HFFc6 (cell line): ENCODE data around the gene IKBKE. TPM values are rescaled to one million over a fixed set of nuclear protein-coding genes. Genes with fewer than 3 reads are reported as not detected.
A peak's percentile ranks its signal among the peaks of the same experiment; 100 is the strongest.

ENCODE experiments used
- DNase-seq: peaks from one replicate; pipeline ENCODE4 v3.0.0-alpha.2; 2018
- H3K27ac Mint-ChIP-seq: 2 replicates; pipeline ENCODE4 v1.8.0; 2020; ENCODE audit warnings: mild to moderate bottlenecking, mixed read lengths
- H3K27me3 Mint-ChIP-seq: 2 replicates; pipeline ENCODE4 v1.8.0; 2021; ENCODE audit warnings: mild to moderate bottlenecking, moderate library complexity, mixed read lengths; ENCODE audit not compliant: insufficient read depth
- H3K36me3 Mint-ChIP-seq: 2 replicates; pipeline ENCODE4 v1.8.0; 2021; ENCODE audit warnings: low read depth, mixed read lengths
- H3K4me1 Mint-ChIP-seq: 2 replicates; pipeline ENCODE4 v1.8.0; 2020; ENCODE audit warnings: low read depth, mixed read lengths
- H3K4me3 Mint-ChIP-seq: 2 replicates; pipeline ENCODE4 v1.8.0; 2020; ENCODE audit warnings: mild to moderate bottlenecking, moderate library complexity, mixed read lengths
- H3K9me3 Mint-ChIP-seq: 2 replicates; pipeline ENCODE4 v1.8.0; 2020; ENCODE audit warnings: mild to moderate bottlenecking, mixed read lengths
- total RNA-seq, 6 experiments: library from RNA; stranded (reverse); fragmentation: NEBNext Ultra II Directional; extraction: Animal tissue kit (Norgen Biotek cat#: 25700); gene quantifications; 2 replicates in 1 of 6; 3 replicates in 5 of 6; pipeline ENCODE4 v1.2.3, GENCODE V29; 2021
- TF ChIP-seq, protein P1 (sequence below): fragments of 200-600 bp; sonication (generic); IDR thresholded peaks from 2 replicates; pipeline ENCODE4 v1.5.0; 2021; ENCODE audit warnings: antibody characterized with exemption, mild to moderate bottlenecking

IKBKE gene
- total RNA-seq, 6 experiments from 2014 or later = 15.1 to 19.6 (median 17.1) TPM

DNA sequence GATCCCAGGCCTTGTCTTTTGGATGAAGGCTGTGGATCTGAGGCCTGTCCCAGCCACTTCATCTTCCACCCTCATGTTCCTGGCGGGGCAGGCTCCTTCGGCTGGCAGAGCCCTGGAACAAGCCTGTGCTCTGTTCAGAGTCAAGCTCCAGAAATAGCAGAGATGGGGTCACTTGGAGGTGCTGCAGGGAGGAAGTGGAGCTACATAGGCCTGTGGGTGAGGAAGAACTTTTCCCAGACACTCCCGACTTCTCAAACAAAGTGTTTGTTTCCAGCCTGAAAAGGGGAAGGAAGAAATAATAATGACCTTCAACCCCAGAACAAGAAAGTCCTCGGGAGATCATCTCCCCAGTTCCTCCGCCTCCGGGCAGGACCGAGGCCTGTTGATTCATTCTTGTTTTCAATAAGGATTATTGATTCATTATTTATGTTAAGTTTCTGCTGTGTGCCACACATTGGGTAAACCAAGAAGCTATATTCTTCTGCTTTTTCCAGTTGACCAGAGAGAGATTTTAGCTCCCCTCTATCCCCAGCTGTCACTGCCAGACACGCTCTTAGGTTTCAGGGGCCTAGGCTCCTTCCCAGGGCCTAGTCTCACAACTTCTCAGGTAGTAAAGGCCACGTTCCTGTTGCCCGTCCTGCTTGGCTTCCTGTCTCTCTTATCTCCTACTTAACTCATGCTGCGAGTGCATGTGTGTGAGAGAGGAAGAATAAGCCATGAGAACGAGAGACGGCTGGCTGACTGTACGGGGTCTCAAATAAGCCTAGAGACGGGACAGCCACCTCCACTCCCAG, 16.9 kb downstream of the IKBKE start:
- no peak overlapping the region for H3K27ac Mint-ChIP-seq
- 0 out of 2 replicates have a peak, but pooled peaks cover 2% of the 10 kb centered on the region for H3K27me3 Mint-ChIP-seq
- H3K36me3 Mint-ChIP-seq = peaks cover 13% of the 10 kb centered on the region
- H3K4me1 Mint-ChIP-seq = peaks cover 10% of the 10 kb centered on the region
- H3K9me3 Mint-ChIP-seq = no peaks in the 10 kb centered on the region
- TF ChIP-seq, protein P1, sequence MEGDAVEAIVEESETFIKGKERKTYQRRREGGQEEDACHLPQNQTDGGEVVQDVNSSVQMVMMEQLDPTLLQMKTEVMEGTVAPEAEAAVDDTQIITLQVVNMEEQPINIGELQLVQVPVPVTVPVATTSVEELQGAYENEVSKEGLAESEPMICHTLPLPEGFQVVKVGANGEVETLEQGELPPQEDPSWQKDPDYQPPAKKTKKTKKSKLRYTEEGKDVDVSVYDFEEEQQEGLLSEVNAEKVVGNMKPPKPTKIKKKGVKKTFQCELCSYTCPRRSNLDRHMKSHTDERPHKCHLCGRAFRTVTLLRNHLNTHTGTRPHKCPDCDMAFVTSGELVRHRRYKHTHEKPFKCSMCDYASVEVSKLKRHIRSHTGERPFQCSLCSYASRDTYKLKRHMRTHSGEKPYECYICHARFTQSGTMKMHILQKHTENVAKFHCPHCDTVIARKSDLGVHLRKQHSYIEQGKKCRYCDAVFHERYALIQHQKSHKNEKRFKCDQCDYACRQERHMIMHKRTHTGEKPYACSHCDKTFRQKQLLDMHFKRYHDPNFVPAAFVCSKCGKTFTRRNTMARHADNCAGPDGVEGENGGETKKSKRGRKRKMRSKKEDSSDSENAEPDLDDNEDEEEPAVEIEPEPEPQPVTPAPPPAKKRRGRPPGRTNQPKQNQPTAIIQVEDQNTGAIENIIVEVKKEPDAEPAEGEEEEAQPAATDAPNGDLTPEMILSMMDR = no peak
- no peak for DNase-seq
- no peak overlapping the region for H3K4me3 Mint-ChIP-seq

GRCh38 chr1:206487970-206488369, 17.7 kb downstream of the IKBKE start:
- peaks cover 10% of the 10 kb centered on the region for H3K4me1 Mint-ChIP-seq
- no peak for DNase-seq
- H3K27me3 Mint-ChIP-seq = 0 out of 2 replicates have a peak, but pooled peaks cover 2% of the 10 kb centered on the region
- no peak overlapping the region for H3K27ac Mint-ChIP-seq
- no peak overlapping the region for H3K4me3 Mint-ChIP-seq
- no peaks in the 10 kb centered on the region for H3K9me3 Mint-ChIP-seq
- H3K36me3 Mint-ChIP-seq = peaks cover 18% of the 10 kb centered on the region
- TF ChIP-seq, protein P1 = no peak

DNA sequence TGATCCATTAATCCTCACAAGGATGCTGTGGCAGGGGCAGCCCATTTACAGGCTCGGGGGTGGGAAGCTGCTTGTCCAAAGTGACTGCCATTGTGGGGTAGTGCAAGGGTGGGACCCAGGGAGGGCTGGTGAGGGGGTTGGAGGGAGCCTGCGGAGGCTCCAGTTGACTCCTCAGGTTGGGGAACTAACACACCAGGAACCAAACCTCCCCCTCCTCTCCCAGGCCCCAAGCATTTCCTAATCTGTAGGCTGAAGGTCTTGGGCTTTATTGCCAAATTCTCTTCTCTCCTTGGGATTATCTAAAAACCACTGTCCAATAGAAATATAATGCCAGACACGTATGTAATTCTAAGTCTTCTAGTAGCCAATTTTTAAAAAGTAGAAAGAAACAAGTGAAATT, 18.2 kb downstream of the IKBKE start:
- DNase-seq = no peak
- Mint-ChIP-seq H3K9me3 (no peaks in the 10 kb centered on the region), H3K4me3 (no peak overlapping the region), H3K36me3 (peaks cover 18% of the 10 kb centered on the region), H3K27me3 (0 out of 2 replicates have a peak, but pooled peaks cover 2% of the 10 kb centered on the region), H3K4me1 (peaks cover 10% of the 10 kb centered on the region), H3K27ac (no peak overlapping the region)
- TF ChIP-seq, protein P1 = no peak

- Mint-ChIP-seq H3K27me3 (0 out of 2 replicates have a peak, but pooled peaks cover 2% of the 10 kb centered on the region), H3K4me1 (peaks cover 13% of the 10 kb centered on the region), H3K27ac (peak overlapping the region; percentile 19; the same call in 1 of the 2 replicates), H3K4me3 (no peak overlapping the region), H3K36me3 (peaks cover 18% of the 10 kb centered on the region), H3K9me3 (no peaks in the 10 kb centered on the region)
- DNase-seq = peak; percentile 49
- TF ChIP-seq, protein P1 = peak; percentile 95
Measured at GRCh38 chr1:206489980-206490770, 19.9 kb downstream of the IKBKE start.

- H3K4me1 Mint-ChIP-seq = peaks cover 17% of the 10 kb centered on the region
- H3K27ac Mint-ChIP-seq = peak overlapping the region; percentile 19; the same call in 1 of the 2 replicates
- H3K9me3 Mint-ChIP-seq = no peaks in the 10 kb centered on the region
- H3K36me3 Mint-ChIP-seq = peaks cover 17% of the 10 kb centered on the region
- 0 out of 2 replicates have a peak, but pooled peaks cover 2% of the 10 kb centered on the region for H3K27me3 Mint-ChIP-seq
- TF ChIP-seq, protein P1 = no peak
- DNase-seq = no peak
- H3K4me3 Mint-ChIP-seq = no peak overlapping the region
Measured at GRCh38 chr1:206490771-206491405, 20.6 kb downstream of the IKBKE start.
